C4-2B (cell line): ENCODE data around the gene SBK2.

Experiments
- CTCF ChIP-seq: fragments of 450-650 bp; conservative IDR thresholded peaks from 2 replicates; pipeline ENCODE4 v1.5.1; 2017; ENCODE audit warnings: mild to moderate bottlenecking
- ZFX ChIP-seq: fragments of 450-650 bp; IDR thresholded peaks from 2 replicates; pipeline ENCODE4 v1.6.1; 2017

- TF ChIP-seq CTCF (no peak), ZFX (no peak)
These were observed 17.4 kb upstream of the SBK2 start for GRCh38 chr19:55554302-55554701.
